HG02798 (cell line): Measurements from ENCODE around the gene NOLC1.
A peak's percentile ranks its signal among the peaks of the same experiment; 100 is the strongest.

ENCODE experiments used
- ATAC-seq: cut with Tn5 transposase; IDR thresholded peaks from one replicate; pipeline ENCODE4 v1.9.1; 2021; ENCODE audit warnings: mild to moderate bottlenecking; ENCODE audit not compliant: unreplicated experiment, poor library complexity

NOLC1 gene

GRCh38 chr10:102120991-102121738 lies 31.0 kb upstream of the NOLC1 start:
- no peak for ATAC-seq

GRCh38 chr10:102121739-102122372 lies 30.3 kb upstream of the NOLC1 start:
- ATAC-seq = no peak

- no peak for ATAC-seq
These were observed 29.7 kb upstream of the NOLC1 start for GRCh38 chr10:102122450-102122849.

GRCh38 chr10:102123223-102123622 lies 29.0 kb upstream of the NOLC1 start:
- no peak for ATAC-seq

GRCh38 chr10:102131286-102132170 lies 20.7 kb upstream of the NOLC1 start:
- ATAC-seq = no peak

- no peak for ATAC-seq
These were observed 20.0 kb upstream of the NOLC1 start for GRCh38 chr10:102132193-102132562.

GRCh38 chr10:102132563-102133372 lies 19.4 kb upstream of the NOLC1 start, which contains the start of gene PPRC1:
Gene PPRC1, plus strand, starts transcription at chr10:102133040. Its CDS starts 29 bp downstream, at chr10:102133069.
- ATAC-seq = peak; percentile 94

- ATAC-seq = no peak
These were observed 18.6 kb upstream of the NOLC1 start for GRCh38 chr10:102133373-102134195.

GRCh38 chr10:102134416-102134815 lies 17.8 kb upstream of the NOLC1 start:
- no peak for ATAC-seq

GRCh38 chr10:102135956-102136526 lies 16.1 kb upstream of the NOLC1 start:
- ATAC-seq = no peak

GRCh38 chr10:102139281-102140110 lies 12.7 kb upstream of the NOLC1 start:
- no peak for ATAC-seq

GRCh38 chr10:102140218-102140617 lies 12.0 kb upstream of the NOLC1 start:
- no peak for ATAC-seq

GRCh38 chr10:102140913-102141540 lies 11.2 kb upstream of the NOLC1 start:
- no peak for ATAC-seq

GRCh38 chr10:102141583-102142107 lies 10.5 kb upstream of the NOLC1 start:
- ATAC-seq = no peak

- no peak for ATAC-seq
These were observed 5.2 kb upstream of the NOLC1 start for GRCh38 chr10:102146971-102147428.

GRCh38 chr10:102147561-102147960 lies 4.6 kb upstream of the NOLC1 start:
- ATAC-seq = no peak

GRCh38 chr10:102148275-102148674 lies 3.9 kb upstream of the NOLC1 start:
- no peak for ATAC-seq
